IMR-90 (cell line): ENCODE measurements around the gene GPHA2. TPM values are rescaled to one million over a fixed set of nuclear protein-coding genes. Genes with fewer than 3 reads are reported as not detected.

Experiments used
- ATAC-seq: fragments of 200-7000 bp; cut with Tn5 transposase; 2 replicates; pipeline ENCODE4 v1.9.1; 2020; ENCODE audit warnings: low read depth, mild to moderate bottlenecking, moderate library complexity
- BruUV-seq: library from RNA; stranded (reverse); fragments of 400-500 nt; replicated peaks from 2 replicates; lab custom pipeline; 2021; lab: Mats Ljungman, UMichigan
- CTCF ChIA-PET: fragments of 300-600 bp; formaldehyde crosslinking; extraction: SDS; loops from one replicate; lab custom pipeline; 2021; ENCODE audit warnings: antibody characterized with exemption; lab: Yijun Ruan, JAX
- POLR2A ChIA-PET: fragments of 300-600 bp; sonication (Branson Sonifier 250); formaldehyde crosslinking; loops from one replicate; lab custom pipeline; 2022; ENCODE audit warnings: antibody characterized with exemption; ENCODE audit not compliant: unreplicated experiment; lab: Charles Lee
- DNase-seq: peaks from one replicate; pipeline ENCODE4 v3.0.0; 2013
- H2AFZ ChIP-seq: replicated peaks from 2 replicates; pipeline ENCODE3; 2013; ENCODE audit warnings: low read length, mild to moderate bottlenecking; ENCODE audit not compliant: poor library complexity
- H2AK5ac ChIP-seq: 2 replicates; pipeline ENCODE4 v1.6.1; 2013; ENCODE audit warnings: low read depth, low read length, inconsistent platforms
- H2AK9ac ChIP-seq: replicated peaks from 2 replicates; pipeline ENCODE3; 2013; ENCODE audit warnings: mild to moderate bottlenecking, low read depth, low read length, moderate library complexity; ENCODE audit not compliant: poor library complexity
- H2BK120ac ChIP-seq: 2 replicates; pipeline ENCODE4 v1.6.1; 2013; ENCODE audit warnings: low read depth, low read length, inconsistent platforms
- H2BK15ac ChIP-seq: 3 replicates; pipeline ENCODE4 v1.6.1; 2013; ENCODE audit warnings: low read depth, low read length, inconsistent platforms
- H2BK20ac ChIP-seq: 2 replicates; pipeline ENCODE4 v1.6.1; 2013; ENCODE audit warnings: low read depth, mild to moderate bottlenecking, inconsistent platforms, low read length, moderate library complexity
- H2BK5ac ChIP-seq: 2 replicates; pipeline ENCODE4 v1.6.1; 2013; ENCODE audit warnings: mild to moderate bottlenecking, low read depth, low read length, inconsistent platforms; ENCODE audit not compliant: poor library complexity, severe bottlenecking
- H3K14ac ChIP-seq: replicated peaks from 2 replicates; pipeline ENCODE4 v1.6.1; 2013; ENCODE audit warnings: low read depth, low read length, inconsistent platforms
- H3K18ac ChIP-seq: 2 replicates; pipeline ENCODE4 v1.6.1; 2013; ENCODE audit warnings: low read depth, low read length, control low read depth
- H3K23ac ChIP-seq: 2 replicates; pipeline ENCODE4 v1.6.1; 2013; ENCODE audit warnings: low read depth, low read length, inconsistent platforms
- H3K27ac ChIP-seq: 2 replicates; pipeline ENCODE4 v1.5.1; 2013; ENCODE audit warnings: mild to moderate bottlenecking, control low read depth, low read length; ENCODE audit not compliant: insufficient read depth
- H3K27me3 ChIP-seq: 2 replicates; pipeline ENCODE4 v1.6.1; 2013; ENCODE audit warnings: low read length; ENCODE audit not compliant: control insufficient read depth, insufficient read depth
- H3K36me3 ChIP-seq: 2 replicates; pipeline ENCODE4 v1.6.1; 2013; ENCODE audit warnings: low read length, mixed read lengths; ENCODE audit not compliant: control insufficient read depth, insufficient read depth
- H3K4ac ChIP-seq: 2 replicates; pipeline ENCODE4 v1.6.1; 2013; ENCODE audit warnings: low read depth, low read length, inconsistent platforms
- H3K4me1 ChIP-seq: 2 replicates; pipeline ENCODE4 v1.6.1; 2013; ENCODE audit warnings: low read length, mixed read lengths; ENCODE audit not compliant: control insufficient read depth, insufficient read depth
- H3K4me2 ChIP-seq: 2 replicates; pipeline ENCODE4 v1.6.1; 2013; ENCODE audit warnings: low read depth, mild to moderate bottlenecking, control low read depth, low read length, moderate library complexity
- H3K4me3 ChIP-seq: 2 replicates; pipeline ENCODE4 v1.5.1; 2013; ENCODE audit warnings: low read depth, mild to moderate bottlenecking, control low read depth, low read length, moderate library complexity; ENCODE audit not compliant: insufficient read depth
- H3K56ac ChIP-seq: 2 replicates; pipeline ENCODE4 v1.6.1; 2013; ENCODE audit warnings: low read length, inconsistent platforms; ENCODE audit not compliant: insufficient read depth; ENCODE audit errors: extremely low read depth
- H3K79me1 ChIP-seq, 2 experiments: 2 replicates each; pipeline ENCODE4 v1.6.1; 2013; ENCODE audit warnings: low read length in 2 of 2, inconsistent platforms in 1 of 2, low read depth in 1 of 2
- H3K9ac ChIP-seq: 2 replicates; pipeline ENCODE4 v1.6.1; 2013; ENCODE audit warnings: low read depth, low read length, control low read depth
- H3K9me1 ChIP-seq: 2 replicates; pipeline ENCODE4 v1.6.1; 2013; ENCODE audit warnings: low read length, inconsistent platforms; ENCODE audit not compliant: insufficient read depth
- H3K9me3 ChIP-seq: 2 replicates; pipeline ENCODE4 v1.6.1; 2013; ENCODE audit warnings: low read length; ENCODE audit not compliant: control insufficient read depth, insufficient read depth
- H4K20me1 ChIP-seq: 2 replicates; pipeline ENCODE4 v1.6.1; 2013; ENCODE audit warnings: low read length, inconsistent platforms; ENCODE audit not compliant: insufficient read depth
- H4K5ac ChIP-seq: 2 replicates; pipeline ENCODE4 v1.6.1; 2013; ENCODE audit warnings: mild to moderate bottlenecking, low read depth, low read length, control low read depth
- H4K8ac ChIP-seq, 2 experiments: 2 replicates each; pipeline ENCODE4 v1.6.1; 2013; ENCODE audit warnings: low read depth in 2 of 2, low read length in 2 of 2, control low read depth in 1 of 2, inconsistent platforms in 1 of 2
- H4K91ac ChIP-seq: 2 replicates; pipeline ENCODE4 v1.6.1; 2013; ENCODE audit warnings: low read depth, low read length, inconsistent platforms; ENCODE audit not compliant: insufficient read depth
- CEBPB ChIP-seq: IDR thresholded peaks from 2 replicates; pipeline ENCODE4 v1.6.1; 2012; ENCODE audit warnings: low read depth, low read length, improper control_type of control experiment
- FOS ChIP-seq: fragments of 150-350 bp; IDR thresholded peaks from 2 replicates; pipeline ENCODE4 v1.6.1; 2016; ENCODE audit warnings: low read depth, low read length
- USF2 ChIP-seq: fragments of 150-350 bp; IDR thresholded peaks from 2 replicates; pipeline ENCODE4 v1.6.1; 2017; ENCODE audit warnings: mild to moderate bottlenecking, antibody characterized with exemption, low read length, low read depth
- WGBS, 2 experiments: methylation state at CpG; one replicate each; pipeline versions ENCODE4 v1.1.5 to v1.1.7; 2013; ENCODE audit warnings: missing lambda C conversion rate in 2 of 2; ENCODE audit not compliant: insufficient read length in 1 of 2; ENCODE audit errors: extremely low coverage in 2 of 2; 5-methylcytosine and 5-hydroxymethylcytosine counted together
- dilution Hi-C: fragments of 300-500 bp; cut with HindIII; formaldehyde crosslinking; loops from one replicate; pipeline ENCODE4 v1.14.3; 2018; ENCODE audit warnings: low sequenced_read_pairs; ENCODE audit not compliant: unreplicated experiment
- in situ Hi-C: fragments of 300-500 bp; cut with MboI; formaldehyde crosslinking; loops from 3 replicates; pipeline ENCODE4 v1.14.3; 2019; ENCODE audit warnings: low sequenced_read_pairs, inconsistent platforms, mixed read lengths
- intact Hi-C: fragments of 100-400 bp; cut with micrococcal nuclease; formaldehyde crosslinking; loops from 2 replicates; pipeline ENCODE4 v1.10.0; 2022
- polyA plus RNA-seq, 3 experiments: library from polyadenylated mRNA; depleted of rRNA; stranded (reverse); fragments of >200 nt; gene quantifications; 2 replicates each; pipeline ENCODE4 v1.2.3, GENCODE V29; 2012; ENCODE audit warnings: low replicate concordance in 1 of 3
- total RNA-seq: library from RNA; depleted of rRNA; stranded (reverse); fragments of >200 nt; gene quantifications from 2 replicates; pipeline ENCODE4 v1.2.3, GENCODE V29; 2012

Gene GPHA2
- total and polyA plus RNA-seq, 2 of the 4 experiments (the other 2 are of a cell fraction): not detected

- intact Hi-C loops: no loop called here
- 94% methylated on average over 23 of the region's 39 CpGs; no CpG with 5 or more reads in 1 of the 2 experiments for WGBS, 2 experiments
- Histone ChIP-seq H3K9me1 (no peaks in the 10 kb centered on the region), H2AK5ac (no peak overlapping the region), H3K9me3 (no peaks in the 10 kb centered on the region), H2AK9ac (no peak overlapping the region), H3K4me2 (no peak overlapping the region), H3K23ac (no peak overlapping the region), H4K20me1 (no peaks in the 10 kb centered on the region), H3K79me1 (peaks cover 0 to 6% of the 10 kb centered on the region in 2 experiments; a peak in 2 of 4 replicates), H4K91ac (no peak overlapping the region), H3K27ac (no peak overlapping the region), H3K4me1 (no peaks in the 10 kb centered on the region), H3K56ac (no peak overlapping the region), H3K4ac (no peak overlapping the region), H4K8ac (no peak overlapping the region), H3K4me3 (no peak overlapping the region), H3K9ac (no peak overlapping the region), H2BK5ac (no peak overlapping the region), H2BK20ac (no peak overlapping the region), H2AFZ (no peak overlapping the region), H4K5ac (no peak overlapping the region), H2BK120ac (no peak overlapping the region), H3K14ac (no peak overlapping the region), H2BK15ac (no peak overlapping the region), H3K36me3 (peaks cover 72% of the 10 kb centered on the region), H3K18ac (no peak overlapping the region), H3K27me3 (no peaks in the 10 kb centered on the region)
- BruUV-seq: no TSS peak
- ATAC-seq (no peak), DNase-seq (no peak)
- dilution Hi-C loops: no loop called here
- TF ChIP-seq FOS: no peak
- TF ChIP-seq CEBPB: no peak
- no peak for TF ChIP-seq USF2
- CTCF ChIA-PET: no interaction called here
- POLR2A ChIA-PET: no interaction called here
- in situ Hi-C loops: no loop called here
Measured at GRCh38 chr11:64909653-64910343, 25.9 kb downstream of the GPHA2 start.
